HG02943 (cell line): ENCODE results near the gene KTI12.
"Not testable (repeated sequence)": the region's sequence is repeated elsewhere in the genome, so short reads cannot be mapped to it uniquely, and the experiment has no call there.

ENCODE experiments used
- ATAC-seq: cut with Tn5 transposase; IDR thresholded peaks from one replicate; pipeline ENCODE4 v1.9.1; 2021; ENCODE audit warnings: mild to moderate bottlenecking, low read depth, moderate library complexity; ENCODE audit not compliant: unreplicated experiment

KTI12 gene

GRCh38 chr1:52045236-52045635 lies 11.6 kb upstream of the KTI12 start:
- ATAC-seq: no peak

GRCh38 chr1:52041551-52042185 lies 8.1 kb upstream of the KTI12 start:
- ATAC-seq: no peak

- ATAC-seq: no peak
Observed at GRCh38 chr1:52037909-52038308, 4.3 kb upstream of the KTI12 start.

- ATAC-seq: no peak
Observed at GRCh38 chr1:52037402-52037814, 3.8 kb upstream of the KTI12 start.

GRCh38 chr1:52034050-52034384 lies 407 bp upstream of the KTI12 start:
- no peak for ATAC-seq

- peak; percentile 39 for ATAC-seq
Observed at GRCh38 chr1:52032785-52033131, 852 bp downstream of the KTI12 start.

GRCh38 chr1:52032124-52032784 lies 1.4 kb downstream of the KTI12 start:
- ATAC-seq: no peak

- not testable (repeated sequence) for ATAC-seq
Observed at GRCh38 chr1:52028839-52029238, 4.8 kb downstream of the KTI12 start.

- ATAC-seq: no peak
Observed at GRCh38 chr1:52028328-52028727, 5.3 kb downstream of the KTI12 start.

GRCh38 chr1:52026278-52026677 lies 7.3 kb downstream of the KTI12 start:
- ATAC-seq: no peak

- ATAC-seq: no peak
Observed at GRCh38 chr1:52022133-52022532, 11.5 kb downstream of the KTI12 start.

- no peak for ATAC-seq
Observed at GRCh38 chr1:52008071-52008809, 25.4 kb downstream of the KTI12 start.

- no peak for ATAC-seq
Observed at GRCh38 chr1:52007215-52008002, 26.2 kb downstream of the KTI12 start.

- not testable (repeated sequence) for ATAC-seq
Observed at GRCh38 chr1:52006081-52006553, 27.5 kb downstream of the KTI12 start.

- not testable (repeated sequence) for ATAC-seq
Observed at GRCh38 chr1:52005548-52005947, 28.1 kb downstream of the KTI12 start.

- no peak for ATAC-seq
Observed at GRCh38 chr1:52003877-52004276, 29.7 kb downstream of the KTI12 start.

GRCh38 chr1:52002038-52002917 lies 31.3 kb downstream of the KTI12 start:
- ATAC-seq: peak; percentile 73

GRCh38 chr1:51998701-51999100 lies 34.9 kb downstream of the KTI12 start:
- ATAC-seq: no peak

- no peak for ATAC-seq
Observed at GRCh38 chr1:51997974-51998382, 35.6 kb downstream of the KTI12 start.

- ATAC-seq: peak; percentile 73
Observed at GRCh38 chr1:51990478-51990965, 43.1 kb downstream of the KTI12 start, which contains the start of gene RAB3B. Gene RAB3B, minus strand, starts transcription at chr1:51990700. Its CDS starts 13,583 bp downstream, at chr1:51977117.
